ENCODE results near the gene SLC35A4.

DNA sequence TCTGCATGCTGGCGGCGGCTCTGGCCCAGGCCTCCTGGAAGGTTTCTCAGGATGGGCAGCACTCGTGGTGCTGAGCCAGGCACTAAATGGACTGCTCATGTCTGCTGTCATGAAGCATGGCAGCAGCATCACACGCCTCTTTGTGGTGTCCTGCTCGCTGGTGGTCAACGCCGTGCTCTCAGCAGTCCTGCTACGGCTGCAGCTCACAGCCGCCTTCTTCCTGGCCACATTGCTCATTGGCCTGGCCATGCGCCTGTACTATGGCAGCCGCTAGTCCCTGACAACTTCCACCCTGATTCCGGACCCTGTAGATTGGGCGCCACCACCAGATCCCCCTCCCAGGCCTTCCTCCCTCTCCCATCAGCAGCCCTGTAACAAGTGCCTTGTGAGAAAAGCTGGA, 3.2 kb downstream of the SLC35A4 start:
- no peak for TF ChIP-seq SIN3A (IDR thresholded peaks at IDR 0.05; ENCODE audit: borderline replicate concordance, low read depth, low read length)
- TF ChIP-seq BRF2 (CRISPR knock-in tag; IDR thresholded peaks at IDR 0.05): no peak
- TF ChIP-seq, protein P1, sequence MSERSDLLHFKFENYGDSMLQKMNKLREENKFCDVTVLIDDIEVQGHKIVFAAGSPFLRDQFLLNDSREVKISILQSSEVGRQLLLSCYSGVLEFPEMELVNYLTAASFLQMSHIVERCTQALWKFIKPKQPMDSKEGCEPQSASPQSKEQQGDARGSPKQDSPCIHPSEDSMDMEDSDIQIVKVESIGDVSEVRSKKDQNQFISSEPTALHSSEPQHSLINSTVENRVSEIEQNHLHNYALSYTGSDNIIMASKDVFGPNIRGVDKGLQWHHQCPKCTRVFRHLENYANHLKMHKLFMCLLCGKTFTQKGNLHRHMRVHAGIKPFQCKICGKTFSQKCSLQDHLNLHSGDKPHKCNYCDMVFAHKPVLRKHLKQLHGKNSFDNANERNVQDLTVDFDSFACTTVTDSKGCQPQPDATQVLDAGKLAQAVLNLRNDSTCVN (CRISPR knock-in tag; IDR thresholded peaks at IDR 0.05; ENCODE audit: borderline replicate concordance): no peak
- no peak for TF ChIP-seq GLI4 (CRISPR knock-in tag; IDR thresholded peaks at IDR 0.05; ENCODE audit: borderline replicate concordance)
- TF ChIP-seq MYC (CRISPR knock-in tag; IDR thresholded peaks at IDR 0.05; ENCODE audit: borderline replicate concordance): no peak
- TF ChIP-seq MTA1 (CRISPR knock-in tag; IDR thresholded peaks at IDR 0.05; ENCODE audit: borderline replicate concordance): no peak
- TF ChIP-seq, protein P2, sequence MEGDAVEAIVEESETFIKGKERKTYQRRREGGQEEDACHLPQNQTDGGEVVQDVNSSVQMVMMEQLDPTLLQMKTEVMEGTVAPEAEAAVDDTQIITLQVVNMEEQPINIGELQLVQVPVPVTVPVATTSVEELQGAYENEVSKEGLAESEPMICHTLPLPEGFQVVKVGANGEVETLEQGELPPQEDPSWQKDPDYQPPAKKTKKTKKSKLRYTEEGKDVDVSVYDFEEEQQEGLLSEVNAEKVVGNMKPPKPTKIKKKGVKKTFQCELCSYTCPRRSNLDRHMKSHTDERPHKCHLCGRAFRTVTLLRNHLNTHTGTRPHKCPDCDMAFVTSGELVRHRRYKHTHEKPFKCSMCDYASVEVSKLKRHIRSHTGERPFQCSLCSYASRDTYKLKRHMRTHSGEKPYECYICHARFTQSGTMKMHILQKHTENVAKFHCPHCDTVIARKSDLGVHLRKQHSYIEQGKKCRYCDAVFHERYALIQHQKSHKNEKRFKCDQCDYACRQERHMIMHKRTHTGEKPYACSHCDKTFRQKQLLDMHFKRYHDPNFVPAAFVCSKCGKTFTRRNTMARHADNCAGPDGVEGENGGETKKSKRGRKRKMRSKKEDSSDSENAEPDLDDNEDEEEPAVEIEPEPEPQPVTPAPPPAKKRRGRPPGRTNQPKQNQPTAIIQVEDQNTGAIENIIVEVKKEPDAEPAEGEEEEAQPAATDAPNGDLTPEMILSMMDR (CRISPR knock-in tag; IDR thresholded peaks at IDR 0.05): no peak
- no peak for TF ChIP-seq JUNB (CRISPR knock-in tag; IDR thresholded peaks at IDR 0.05; ENCODE audit: borderline replicate concordance)
- TF ChIP-seq EP300 (IDR thresholded peaks at IDR 0.05; ENCODE audit: low read depth in 2 of 2, low read length in 2 of 2): no peak
- no peak for TF ChIP-seq EP300 (CRISPR knock-in tag; IDR thresholded peaks at IDR 0.05; ENCODE audit: borderline replicate concordance)
- no peak for TF ChIP-seq MXD4 (CRISPR knock-in tag; IDR thresholded peaks at IDR 0.05)
- no peak for TF ChIP-seq ZBTB7B (CRISPR knock-in tag; IDR thresholded peaks at IDR 0.05)

All from HepG2 (cell line).